Posterior vena cava (tissue), 2 donors: ENCODE measurements around the gene OSBP. TPM values are rescaled to one million over a fixed set of nuclear protein-coding genes. Genes with fewer than 3 reads are reported as not detected.

Source experiments
- DNase-seq: peaks from one replicate; pipeline ENCODE4 v3.0.0-alpha.2; 2020; ENCODE audit warnings: low spot score
- intact Hi-C, 2 donors: fragments of 100-400 bp; cut with DNase I; formaldehyde crosslinking; loops; one replicate each; pipeline versions ENCODE4 v1.14.1 to v1.14.2; 2022 to 2023
- total RNA-seq, 2 donors: library from RNA; stranded (reverse); fragmentation: NEBNext Ultra II Directional; extraction: Animal tissue kit (Norgen Biotek cat#: 25700); gene quantifications; one replicate each; pipeline ENCODE4 v1.2.1, GENCODE V29; 2021
- donor health status: DM: yes; HTN: yes; CAD: no.
- donor health status: DM: yes; HTN: yes; CAD: no.

OSBP gene
- total RNA-seq, 2 donors from 2014 or later, result 29.7 to 35.7 TPM

DNA sequence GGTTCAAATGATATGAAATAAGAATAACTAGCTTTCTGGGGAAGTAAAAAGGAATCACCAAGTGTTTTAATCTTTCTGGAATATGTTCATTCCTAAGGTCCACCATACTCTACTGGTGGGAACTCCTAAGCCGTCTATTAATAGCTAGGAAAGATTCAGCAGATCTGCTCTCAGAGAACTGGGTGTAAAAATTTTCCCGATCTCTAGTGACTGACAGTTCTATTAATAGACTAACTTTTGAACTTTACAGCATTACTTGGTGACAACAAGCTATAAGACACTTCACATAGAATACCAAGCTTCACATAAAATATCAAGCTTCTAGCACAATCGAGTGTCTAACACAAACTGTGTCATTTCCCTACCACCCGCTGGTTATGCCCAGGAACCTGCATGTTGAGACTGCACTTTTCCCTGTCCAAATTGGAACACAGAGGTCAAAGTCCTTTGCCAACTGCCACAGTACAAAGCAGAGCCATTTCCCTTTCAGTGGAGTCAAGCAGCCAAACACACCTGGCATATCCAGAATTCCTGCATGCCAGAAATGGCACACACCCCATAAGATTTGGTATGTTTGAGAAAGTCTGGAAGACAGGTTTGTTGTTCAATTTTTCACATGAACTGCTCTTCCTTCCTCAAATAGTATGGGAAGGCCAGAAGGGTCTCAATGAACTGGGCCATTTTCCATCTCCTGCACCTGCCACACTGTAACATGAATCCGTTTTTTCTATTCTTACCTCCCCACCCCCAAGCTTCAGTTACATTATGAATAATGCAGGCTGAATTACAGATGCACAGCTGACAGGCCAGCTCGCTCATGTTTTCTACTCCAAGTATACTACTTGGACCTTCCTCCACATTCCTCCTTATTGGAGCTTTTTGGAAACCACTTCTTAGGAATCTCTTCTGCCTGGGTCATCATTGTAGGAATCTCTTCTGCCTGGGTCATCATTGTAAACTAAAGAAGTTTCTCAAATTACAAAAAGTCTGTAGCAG, 3.7 kb downstream of the OSBP start:
- intact Hi-C loops, result loop anchor here (2.0 to 10.0 kb wide), 3 partner anchors 31 to 53 kb away; partner anchors contain the start of gene PATL1 (in 1 of the 2)
- DNase-seq, result no peak

DNA sequence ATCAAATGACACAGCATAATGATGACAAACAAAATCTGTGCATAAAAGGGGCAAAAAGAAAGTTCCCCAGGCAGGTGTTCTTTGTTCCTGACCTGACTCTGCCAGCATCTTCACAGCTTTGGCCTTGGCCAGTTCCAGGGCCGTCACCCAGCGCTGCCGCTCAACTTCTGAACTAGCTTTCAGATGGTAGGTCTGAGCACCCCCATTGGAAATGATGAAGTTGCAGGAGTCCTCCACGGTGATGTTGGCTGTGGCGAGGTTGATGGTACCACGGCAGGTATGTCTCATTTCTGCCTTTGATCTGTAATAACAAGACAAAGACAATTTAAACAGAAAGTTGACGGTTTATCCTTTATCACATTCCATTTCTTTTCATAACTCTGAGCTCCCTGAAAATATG, 5.3 kb downstream of the OSBP start:
- intact Hi-C loops, result loop anchor here (1.0 to 10.0 kb wide), 3 partner anchors 18 to 55 kb away; partner anchors contain the start of gene PATL1 (in 1 of the 2)
- DNase-seq, result no peak

DNA sequence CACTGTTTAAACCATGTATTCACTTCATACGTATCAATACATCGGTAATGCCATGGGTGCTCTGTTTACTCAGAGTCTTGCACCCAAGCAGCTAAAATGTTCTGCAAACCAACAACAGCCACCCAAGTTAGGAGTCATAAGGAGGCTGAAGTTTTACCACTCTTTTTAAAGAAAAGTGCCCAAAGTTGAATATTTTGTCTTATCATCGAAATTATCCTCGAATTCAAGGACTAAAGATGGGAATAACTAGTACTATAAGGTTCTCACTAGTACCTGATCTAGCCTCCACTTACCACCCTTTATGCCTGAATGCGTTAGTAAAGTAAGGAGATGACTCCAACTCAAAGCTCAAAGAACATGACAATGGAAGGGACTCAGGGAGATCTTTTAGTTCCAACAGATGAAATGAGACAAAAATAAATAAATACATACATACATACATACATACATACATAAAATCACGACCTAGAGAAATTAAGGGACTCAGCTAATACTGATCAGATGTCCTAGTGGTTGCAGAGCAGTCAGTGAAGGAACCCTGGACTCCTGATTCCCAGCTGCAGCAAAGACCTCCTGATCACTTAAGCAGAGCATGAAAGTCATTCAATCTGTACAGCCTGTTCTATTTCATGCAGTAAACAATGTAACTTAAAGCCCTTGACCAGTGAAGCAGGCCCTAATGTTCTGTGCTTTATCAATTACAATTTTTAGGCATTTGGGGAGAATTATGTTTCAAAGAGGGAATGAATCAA, 7.7 kb downstream of the OSBP start:
- intact Hi-C loops, result no loop called here
- DNase-seq, result no peak

DNA sequence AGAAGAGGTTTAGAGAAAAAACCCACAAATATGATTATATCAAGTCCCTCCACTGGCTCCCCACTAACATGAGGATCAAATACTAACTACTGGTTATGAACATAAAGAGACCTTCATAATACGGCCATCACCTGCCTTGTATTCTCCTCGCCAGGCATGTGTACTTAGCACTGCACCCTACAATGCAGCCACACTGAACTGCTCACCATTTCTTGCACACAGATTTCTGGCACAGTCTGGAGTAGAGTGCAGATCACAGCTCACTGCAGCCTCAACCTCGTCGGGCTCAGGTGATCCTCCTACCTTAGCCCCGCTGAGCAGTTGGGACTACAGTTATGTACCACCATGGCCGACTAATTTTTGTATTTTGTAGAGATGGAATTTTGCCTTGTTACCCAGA, 13.1 kb downstream of the OSBP start:
- intact Hi-C loops, result no loop called here
- no peak for DNase-seq

DNA sequence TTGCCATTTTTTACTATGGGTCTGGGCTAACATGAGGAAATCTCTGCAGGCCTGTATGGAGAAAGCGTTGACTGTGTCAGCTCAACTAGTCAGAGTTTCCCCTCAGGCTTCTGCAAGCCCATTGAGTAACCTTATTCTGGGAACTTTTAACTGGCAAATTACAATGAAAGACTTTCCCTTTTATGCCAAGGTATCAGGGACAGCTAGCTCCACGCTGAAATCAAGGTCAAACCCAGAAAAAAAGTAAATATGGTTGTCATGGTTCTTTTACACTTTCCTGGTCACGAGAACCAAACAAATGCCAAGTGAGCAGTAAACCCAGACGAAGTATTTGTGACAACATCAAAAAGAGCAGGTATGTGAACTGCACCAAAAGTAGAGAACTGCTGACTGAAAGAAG, 13.8 kb downstream of the OSBP start:
- intact Hi-C loops, result no loop called here
- no peak for DNase-seq

DNA sequence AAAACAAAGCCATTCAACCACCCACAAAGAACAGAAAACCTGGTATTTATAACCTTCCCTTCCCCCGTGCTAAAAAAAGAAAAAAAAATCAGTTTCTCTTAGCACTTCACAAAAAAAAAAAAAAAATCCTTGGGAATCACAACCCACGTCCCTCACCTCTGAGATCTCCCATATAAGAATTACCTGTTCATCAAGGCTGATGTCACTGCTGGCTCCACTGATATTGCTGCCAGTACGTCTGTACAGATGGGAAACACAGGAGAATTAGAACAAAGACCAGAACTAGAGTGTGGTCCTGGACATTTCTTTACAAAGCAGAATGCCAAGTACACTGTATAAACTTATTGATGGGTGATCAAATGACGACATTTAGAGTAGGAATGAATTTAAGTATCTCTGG, 14.9 kb downstream of the OSBP start:
- no peak for DNase-seq
- intact Hi-C loops, result no loop called here

DNA sequence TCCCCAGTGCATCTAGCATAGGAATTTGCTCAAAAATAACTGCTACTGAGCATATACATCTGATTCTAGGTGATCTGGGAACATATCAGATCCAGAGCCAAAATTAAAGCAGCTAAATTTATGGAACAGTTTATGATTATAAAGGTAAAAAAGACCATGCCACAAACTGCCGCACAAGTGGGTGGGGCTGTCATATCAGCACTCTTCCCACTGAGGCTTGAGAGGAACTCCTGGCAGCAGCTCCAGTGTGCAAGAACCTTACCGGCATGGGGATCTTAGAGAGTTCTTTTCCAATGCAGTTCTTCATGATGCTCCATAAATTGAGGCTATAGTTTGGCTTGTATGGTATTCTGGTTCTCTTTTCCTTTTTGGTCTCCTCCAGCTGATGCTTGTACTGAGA, 15.3 kb downstream of the OSBP start:
- no peak for DNase-seq
- intact Hi-C loops, result no loop called here

DNA sequence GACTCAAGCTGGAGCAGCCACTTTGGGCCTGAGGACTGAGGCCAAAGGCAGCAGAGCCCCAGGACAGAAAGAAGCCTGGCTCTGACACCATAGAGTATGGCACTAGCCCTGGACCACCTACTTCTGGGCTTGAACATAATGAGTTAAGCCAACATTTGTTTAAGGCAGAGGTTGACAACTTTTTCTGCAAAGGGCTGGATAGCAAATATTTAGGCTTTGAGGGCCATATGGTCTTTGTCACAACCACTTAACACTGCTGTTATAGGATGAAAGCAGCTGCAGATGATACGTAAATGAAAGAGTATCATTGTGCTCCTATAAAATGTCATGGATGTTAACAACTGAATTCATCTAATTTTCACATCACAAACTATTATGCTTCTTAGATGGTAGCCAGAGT, 16.6 kb downstream of the OSBP start:
- no peak for DNase-seq
- intact Hi-C loops, result no loop called here

DNA sequence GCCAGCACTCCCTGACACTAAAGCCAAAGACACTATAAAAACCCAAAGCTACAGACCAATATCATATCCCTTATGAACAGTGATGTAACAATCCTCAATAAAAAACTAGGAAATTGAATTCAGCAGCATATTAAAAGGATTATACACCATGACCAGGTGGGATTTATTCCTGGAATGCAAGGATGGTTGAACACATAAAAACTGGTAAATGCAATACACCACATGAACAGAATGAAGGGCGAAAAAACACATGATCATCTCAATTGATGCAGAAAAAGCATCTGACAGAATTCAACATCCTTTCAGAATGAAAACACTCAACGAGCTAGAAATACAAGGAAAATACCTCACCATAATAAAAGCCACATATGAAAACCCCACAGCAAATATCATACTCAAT, 31.3 kb downstream of the OSBP start:
- intact Hi-C loops, result no loop called here
- no peak for DNase-seq

DNA sequence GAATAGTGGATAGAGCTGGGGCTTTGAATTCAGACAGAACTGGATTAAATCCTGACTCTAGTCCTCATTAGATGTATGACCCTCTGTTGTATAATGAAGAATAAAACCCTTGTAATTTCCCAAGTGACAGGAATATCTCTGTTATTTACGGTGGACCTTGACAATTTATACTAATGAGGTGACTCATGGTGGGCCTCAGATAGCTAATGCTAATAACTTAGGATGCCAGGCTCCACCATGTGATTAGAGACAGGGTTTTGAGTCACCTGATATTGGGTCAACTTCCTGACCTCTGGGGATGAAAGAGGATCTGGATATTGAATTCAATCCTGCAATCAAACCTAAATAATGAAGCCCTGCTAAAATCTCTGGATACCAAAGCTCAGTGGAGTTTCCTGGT, 33.6 kb downstream of the OSBP start:
- DNase-seq, result no peak
- intact Hi-C loops, result no loop called here

DNA sequence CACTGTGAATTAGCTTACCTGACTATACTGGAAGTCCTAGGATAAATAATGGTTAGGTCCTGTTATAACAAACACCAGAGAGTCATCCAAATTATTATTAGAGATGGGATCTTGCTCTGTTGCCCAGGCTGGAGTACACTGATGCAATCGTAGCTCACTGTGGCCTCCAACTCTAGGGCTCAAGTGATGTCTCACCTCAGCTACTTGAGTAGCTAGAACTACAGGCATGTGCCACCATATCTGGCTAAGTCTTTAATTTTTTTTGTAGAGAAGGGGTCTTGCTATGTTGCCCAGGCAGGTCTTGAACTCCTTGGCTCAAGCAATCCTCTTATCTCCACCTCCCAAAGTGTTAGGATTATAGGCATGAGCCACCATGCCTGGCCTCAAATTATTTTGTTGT, 37.2 kb downstream of the OSBP start:
- DNase-seq, result no peak
- intact Hi-C loops, result no loop called here

DNA sequence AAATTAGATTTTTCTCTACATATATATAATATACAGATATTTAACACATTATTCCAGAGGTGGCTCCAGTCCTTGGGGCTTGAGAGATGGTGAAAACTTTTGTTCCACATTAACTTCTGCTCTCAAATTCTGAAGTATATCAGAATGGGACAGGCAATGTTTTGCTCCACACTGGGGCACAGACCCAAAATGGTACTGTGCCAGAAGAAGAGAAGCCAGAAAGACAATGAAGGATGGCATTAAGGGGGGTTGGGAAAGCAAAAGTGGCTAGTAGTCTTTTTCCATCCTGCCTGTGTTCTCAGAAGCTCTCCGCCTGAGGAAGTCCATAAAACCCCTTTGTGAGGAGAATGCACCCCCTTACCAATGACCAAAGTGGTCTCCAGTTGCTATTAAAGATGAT, 40.1 kb downstream of the OSBP start:
- intact Hi-C loops, result no loop called here
- no peak for DNase-seq

DNA sequence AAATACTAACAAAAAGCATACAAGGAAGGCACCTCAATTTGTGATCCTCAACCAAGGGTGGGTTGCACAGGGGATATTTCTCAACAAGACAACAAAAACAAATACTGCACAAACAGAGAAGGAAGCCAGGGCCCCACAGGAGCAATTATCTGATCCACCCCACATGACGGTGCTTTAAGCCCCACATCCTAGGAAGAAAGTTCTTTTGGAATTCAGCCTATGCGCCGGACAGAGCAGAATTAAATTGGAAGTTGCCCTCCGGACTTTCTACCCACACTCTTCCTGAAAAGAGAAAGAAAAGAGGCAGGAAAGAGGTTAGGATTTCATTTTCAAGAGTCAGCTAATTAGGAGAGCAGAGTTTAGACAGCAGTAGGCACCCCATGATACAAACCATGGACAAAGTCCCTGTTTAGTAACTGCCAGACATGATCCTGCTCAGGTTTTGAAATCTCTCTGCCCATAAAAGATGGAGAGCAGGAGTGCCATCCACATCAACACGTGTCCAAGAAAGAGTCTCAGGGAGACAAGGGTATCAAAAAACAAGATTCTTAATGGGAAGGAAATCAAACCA, 40.6 kb downstream of the OSBP start:
- intact Hi-C loops, result no loop called here
- DNase-seq, result no peak

DNA sequence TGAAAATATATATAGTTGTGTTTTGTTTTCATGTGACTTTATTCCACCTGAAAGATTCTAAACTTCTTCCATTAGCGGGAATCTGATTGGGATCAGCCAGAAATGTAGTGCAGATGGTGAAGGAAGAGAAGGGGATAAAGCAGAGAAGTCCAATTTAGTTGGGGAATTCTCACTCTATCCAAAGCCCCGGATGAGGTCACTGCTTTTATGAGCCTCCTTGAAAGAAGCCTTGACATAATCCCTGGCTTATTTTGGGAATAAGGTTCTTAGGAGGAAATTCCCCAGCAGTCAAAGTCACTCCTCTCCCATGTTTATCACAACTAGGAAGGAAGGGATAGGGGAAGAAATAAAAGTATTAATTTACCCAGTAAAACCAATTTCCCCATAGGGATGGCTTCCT, 41.1 kb downstream of the OSBP start:
- intact Hi-C loops, result no loop called here
- DNase-seq, result no peak

DNA sequence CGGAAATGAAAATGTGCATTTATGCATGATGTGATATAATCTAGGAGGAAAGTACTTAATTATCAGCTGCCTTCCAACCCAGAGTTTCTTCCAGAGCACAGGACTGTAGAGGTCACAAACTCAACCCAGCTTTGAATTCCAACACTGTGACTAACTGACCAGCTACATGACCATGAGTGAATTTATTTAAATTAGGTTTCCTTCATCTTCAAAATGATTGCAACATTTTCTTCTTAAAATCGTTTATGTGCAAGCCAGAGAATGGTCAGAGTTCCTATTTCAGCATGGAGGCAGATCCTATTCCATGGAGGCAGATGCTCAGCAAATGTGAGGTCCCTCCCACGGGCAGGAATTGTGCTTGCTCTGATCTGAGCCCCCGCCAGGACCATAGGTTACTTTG, 42.4 kb downstream of the OSBP start:
- DNase-seq, result no peak
- intact Hi-C loops, result no loop called here

DNA sequence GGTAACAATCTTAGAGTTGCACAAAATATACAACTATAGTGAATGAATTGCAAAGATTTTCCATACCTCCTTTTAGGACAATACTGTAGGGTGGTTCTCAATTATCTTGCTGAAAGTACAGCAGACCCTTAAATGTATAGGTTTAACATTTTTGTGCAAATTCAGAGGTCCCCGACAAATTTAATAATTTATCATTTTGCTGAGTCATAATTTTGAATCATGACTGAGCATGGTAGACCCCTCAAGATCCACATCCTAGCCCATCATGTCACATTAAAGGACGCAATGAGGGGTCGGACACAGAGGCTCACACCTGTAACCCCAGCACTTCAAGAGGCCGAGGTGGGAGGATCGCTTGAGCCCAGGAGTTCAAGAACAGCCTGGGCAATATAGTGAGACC, 43.5 kb downstream of the OSBP start:
- intact Hi-C loops, result no loop called here
- no peak for DNase-seq

DNA sequence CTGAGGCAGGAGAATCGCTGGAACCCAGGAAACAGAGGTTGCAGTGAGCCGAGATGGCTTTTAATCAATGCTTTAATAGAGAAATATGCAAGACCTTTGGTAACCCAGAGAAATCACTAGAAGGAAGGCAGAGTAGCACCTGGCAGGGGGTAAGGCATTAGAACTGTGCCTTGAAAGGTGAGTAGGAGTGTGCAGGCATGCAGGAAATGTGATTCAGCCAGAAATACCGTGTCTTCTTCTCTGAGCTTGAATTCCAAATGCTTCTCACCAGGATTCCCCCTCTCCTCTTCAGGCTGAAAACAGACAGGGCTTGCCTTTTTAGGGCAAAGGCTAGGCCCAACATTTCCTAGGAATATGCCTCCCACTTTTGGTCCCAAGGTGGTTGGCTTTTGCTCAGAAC, 53.3 kb downstream of the OSBP start:
- intact Hi-C loops, result loop anchor here in 1 of 2 donors (10.0 kb wide), 1 partner anchor 53 kb away; the partner anchor contains the start of gene OSBP
- no peak for DNase-seq

DNA sequence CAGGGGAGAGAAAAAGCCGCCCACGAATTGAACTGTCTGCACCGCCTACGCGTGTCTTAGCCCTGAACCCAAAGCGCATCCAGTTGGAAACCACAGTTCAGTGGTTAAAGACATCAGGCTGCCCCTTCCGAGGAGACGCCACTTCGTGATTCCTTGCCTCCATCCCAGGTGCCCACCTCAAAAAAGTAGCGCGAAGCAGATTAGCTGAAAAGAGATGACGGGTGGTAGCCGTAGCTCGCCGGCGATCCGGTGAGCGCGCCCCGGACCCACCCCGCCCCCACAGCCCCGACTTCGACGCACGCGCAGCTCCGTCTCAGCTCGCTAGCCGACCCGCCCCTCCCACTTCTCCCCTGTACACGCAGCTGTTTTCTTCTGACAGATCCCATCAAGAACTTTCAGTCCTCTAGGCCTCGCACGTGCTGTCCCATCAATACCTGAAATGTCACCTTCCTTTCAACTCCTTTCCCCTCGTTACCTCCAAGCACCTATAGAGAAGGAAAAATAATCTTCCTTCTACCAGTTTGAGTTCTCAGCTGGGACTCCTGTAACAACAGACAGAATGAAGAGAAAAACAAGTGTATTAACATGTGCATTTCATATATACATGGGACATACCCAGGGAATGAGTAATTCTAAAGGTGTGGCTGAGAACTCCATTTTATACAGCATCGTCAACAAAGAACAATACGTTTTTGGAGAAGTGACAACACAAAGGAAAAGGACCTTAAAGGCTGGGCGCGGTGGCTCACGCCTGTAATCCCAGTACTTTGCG, 54.7 kb downstream of the OSBP start:
- intact Hi-C loops, result loop anchor here in 1 of 2 donors (10.0 kb wide), 1 partner anchor 54 kb away; the partner anchor contains the start of gene OSBP

DNA sequence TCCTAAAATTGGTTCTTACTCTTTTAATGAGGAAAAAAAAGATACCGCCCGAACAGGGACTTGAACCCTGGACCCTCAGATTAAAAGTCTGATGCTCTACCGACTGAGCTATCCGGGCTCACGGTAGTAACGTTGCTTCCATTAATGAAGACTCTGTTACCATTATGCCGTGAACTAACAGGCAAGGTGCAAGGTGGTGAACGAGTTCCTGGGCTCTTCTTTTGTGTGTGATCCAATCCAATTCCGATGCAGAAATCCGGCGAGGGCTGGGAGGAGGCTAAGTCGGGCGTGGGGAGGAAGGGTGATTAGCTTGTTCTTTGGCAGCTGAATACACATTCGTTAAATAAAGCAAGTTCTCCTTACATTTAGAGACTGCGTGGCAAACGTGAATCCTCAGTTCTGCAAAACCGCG, 55.3 kb downstream of the OSBP start:
- intact Hi-C loops, result loop anchor here in 1 of 2 donors (10.0 kb wide), 1 partner anchor 55 kb away; the partner anchor contains the start of gene OSBP
- no peak for DNase-seq

More for the DNA sequence above, 54.7 kb downstream of the OSBP start:
- DNase-seq, result peak; percentile 94
